Activated CD8-positive, alpha-beta memory T cell treated with anti-CD3 and anti-CD28 coated beads, Interleukin-2, amount 10 ng/mL, durations not matched to agents 7 days and 5 days (primary cell): ENCODE results near the gene TMEM91. TPM values are rescaled to one million over a fixed set of nuclear protein-coding genes. Genes with fewer than 3 reads are reported as not detected.
A peak's percentile ranks its signal among the peaks of the same experiment; 100 is the strongest.
"Not testable (repeated sequence)": the region's sequence is repeated elsewhere in the genome, so short reads cannot be mapped to it uniquely, and the experiment has no call there.

Experiments used
- ATAC-seq: fragments of 150-1000 bp; cut with Tn5 transposase; one replicate; pipeline ENCODE4 v1.10.0; 2021; ENCODE audit warnings: moderate library complexity
- CTCF ChIA-PET: fragments of 350-600 bp; sonication (Branson Sonifier 250); formaldehyde crosslinking; loops from one replicate; lab custom pipeline; 2021; ENCODE audit warnings: antibody characterized with exemption; lab: Charles Lee
- DNase-seq: peaks from one replicate; pipeline ENCODE4 v3.0.0-alpha.2; 2020
- H3K27ac Mint-ChIP-seq: one replicate; pipeline ENCODE4 v1.8.0; 2021; ENCODE audit warnings: mild to moderate bottlenecking, mixed read lengths
- H3K27me3 Mint-ChIP-seq: one replicate; pipeline ENCODE4 v1.8.0; 2021; ENCODE audit warnings: mixed read lengths
- H3K36me3 Mint-ChIP-seq: one replicate; pipeline ENCODE4 v1.8.0; 2021; ENCODE audit warnings: mild to moderate bottlenecking, mixed read lengths
- H3K4me1 Mint-ChIP-seq: one replicate; pipeline ENCODE4 v1.8.0; 2021; ENCODE audit warnings: mixed read lengths
- H3K4me3 Mint-ChIP-seq: one replicate; pipeline ENCODE4 v1.8.0; 2021; ENCODE audit warnings: mild to moderate bottlenecking, moderate library complexity, mixed read lengths
- H3K9me3 Mint-ChIP-seq: one replicate; pipeline ENCODE4 v1.8.0; 2022; ENCODE audit warnings: low read depth, mixed read lengths
- total RNA-seq, 2 experiments: library from RNA; stranded (reverse); gene quantifications; one replicate each; pipeline ENCODE4 v1.2.3, GENCODE V29; 2021

The TMEM91 gene
- total RNA-seq, 2 experiments from 2014 or later = 4.8 to 6.0 TPM

DNA sequence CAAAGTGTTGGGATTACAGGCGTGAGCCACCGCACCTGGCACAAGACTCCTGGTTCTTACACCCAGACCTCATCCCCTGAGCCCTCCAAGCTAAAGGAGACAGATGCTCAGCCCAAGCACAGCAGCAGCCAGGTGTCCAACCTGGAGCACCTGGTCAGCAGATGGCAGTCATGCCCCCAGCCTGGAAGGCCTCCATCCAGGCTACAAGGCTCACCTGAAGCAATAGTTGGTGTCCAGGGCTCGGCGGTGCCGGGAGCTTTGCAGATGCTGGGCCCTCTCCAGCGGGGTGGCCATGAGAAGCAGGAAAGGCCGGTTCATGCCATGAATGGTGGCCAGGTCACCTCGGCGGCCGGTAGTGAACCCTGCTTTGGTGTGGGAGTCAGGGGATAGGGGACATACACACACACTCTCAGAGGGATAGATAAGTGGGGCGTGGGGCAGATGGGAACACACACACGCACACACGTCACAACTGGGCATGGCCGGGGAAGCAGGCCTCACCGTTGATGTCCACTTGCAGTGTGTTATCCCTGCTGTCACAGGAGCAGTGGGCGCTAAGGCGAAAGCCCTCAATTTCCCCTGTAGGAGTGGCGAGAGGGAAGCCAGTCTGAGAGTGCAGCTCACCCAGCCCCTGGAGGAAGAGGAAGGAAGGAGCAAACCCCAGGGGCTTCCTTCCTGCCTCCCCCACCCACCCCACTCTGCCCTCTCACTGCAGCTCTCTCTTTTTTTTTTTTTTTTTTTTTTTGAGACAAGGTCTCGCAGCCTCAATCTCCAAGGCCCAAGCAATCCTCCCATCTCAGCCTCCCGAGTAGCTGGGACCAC is 34.5 kb upstream of the TMEM91 start:
- ATAC-seq (peak; percentile 49), DNase-seq (no peak)
- Mint-ChIP-seq H3K27me3 (no peaks in the 10 kb centered on the region), H3K9me3 (no peaks in the 10 kb centered on the region), H3K27ac (peak overlapping the region; percentile 63), H3K36me3 (peaks cover 63% of the 10 kb centered on the region), H3K4me1 (peaks cover 48% of the 10 kb centered on the region), H3K4me3 (peak overlapping the region; percentile 30)
- CTCF ChIA-PET = interaction anchor here (1.0 to 3.0 kb wide), 3 partner anchors 11 to 137 kb away, joined by 3 to 10 read pairs (median 3); partner anchors contain the start of gene TGFB1

DNA sequence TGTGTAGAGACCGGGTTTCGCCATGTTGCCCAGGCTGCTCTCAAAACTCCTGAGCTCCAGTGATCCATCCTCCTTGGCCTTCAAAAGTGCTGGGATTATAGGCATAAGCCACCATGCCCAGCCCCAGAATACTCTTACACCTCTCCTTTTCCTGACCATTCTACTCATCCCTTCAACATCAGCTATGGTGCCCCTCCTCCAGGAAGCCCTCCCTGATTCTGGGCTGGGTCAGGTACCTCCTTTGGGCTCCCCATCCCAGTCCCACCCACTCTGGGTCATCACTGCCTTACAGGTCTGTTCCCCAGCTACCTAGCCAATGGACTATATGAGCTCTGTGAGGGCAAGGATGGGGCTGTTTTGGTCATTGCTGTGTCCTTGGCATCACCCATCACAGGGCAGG is 32.2 kb upstream of the TMEM91 start:
- H3K27me3 Mint-ChIP-seq = no peaks in the 10 kb centered on the region
- peaks cover 68% of the 10 kb centered on the region for H3K36me3 Mint-ChIP-seq
- H3K4me3 Mint-ChIP-seq = no peak overlapping the region
- ATAC-seq (no peak), DNase-seq (no peak)
- H3K27ac Mint-ChIP-seq = no peak overlapping the region
- H3K4me1 Mint-ChIP-seq = peaks cover 55% of the 10 kb centered on the region
- CTCF ChIA-PET = interaction anchor here (1.1 kb wide), 1 partner anchor 9 kb away, joined by 5 read pairs; no protein-coding TSS in a partner anchor
- no peaks in the 10 kb centered on the region for H3K9me3 Mint-ChIP-seq

DNA sequence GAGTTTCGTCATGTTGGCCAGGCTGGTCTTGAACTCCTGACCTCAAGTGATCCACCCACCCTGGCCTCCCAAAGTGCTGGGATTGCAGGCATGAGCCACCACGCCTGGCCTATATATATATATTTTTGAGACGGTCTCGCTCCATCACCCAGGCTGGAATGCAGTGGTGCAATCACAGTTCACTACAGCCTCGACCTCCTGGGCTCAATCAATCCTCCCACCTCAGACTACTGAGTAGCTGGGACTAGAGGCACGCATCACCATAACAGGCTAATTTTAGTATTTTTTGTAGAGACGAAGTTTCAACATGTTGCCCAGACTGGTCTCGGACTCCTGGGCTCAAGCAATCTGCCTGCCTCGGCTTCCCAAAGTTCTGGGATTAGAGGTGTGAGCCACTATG is 29.4 kb upstream of the TMEM91 start:
- not testable (repeated sequence) for H3K9me3 Mint-ChIP-seq, H3K27ac Mint-ChIP-seq, ATAC-seq, DNase-seq, H3K27me3 Mint-ChIP-seq, H3K4me3 Mint-ChIP-seq
- H3K36me3 Mint-ChIP-seq = peaks cover 63% of the 10 kb centered on the region
- peaks cover 56% of the 10 kb centered on the region for H3K4me1 Mint-ChIP-seq
- CTCF ChIA-PET = interaction anchor here (0.5 to 1.5 kb wide), 3 partner anchors 10 to 911 kb away, joined by 3 read pairs; partner anchors contain the start of gene CCDC97

DNA sequence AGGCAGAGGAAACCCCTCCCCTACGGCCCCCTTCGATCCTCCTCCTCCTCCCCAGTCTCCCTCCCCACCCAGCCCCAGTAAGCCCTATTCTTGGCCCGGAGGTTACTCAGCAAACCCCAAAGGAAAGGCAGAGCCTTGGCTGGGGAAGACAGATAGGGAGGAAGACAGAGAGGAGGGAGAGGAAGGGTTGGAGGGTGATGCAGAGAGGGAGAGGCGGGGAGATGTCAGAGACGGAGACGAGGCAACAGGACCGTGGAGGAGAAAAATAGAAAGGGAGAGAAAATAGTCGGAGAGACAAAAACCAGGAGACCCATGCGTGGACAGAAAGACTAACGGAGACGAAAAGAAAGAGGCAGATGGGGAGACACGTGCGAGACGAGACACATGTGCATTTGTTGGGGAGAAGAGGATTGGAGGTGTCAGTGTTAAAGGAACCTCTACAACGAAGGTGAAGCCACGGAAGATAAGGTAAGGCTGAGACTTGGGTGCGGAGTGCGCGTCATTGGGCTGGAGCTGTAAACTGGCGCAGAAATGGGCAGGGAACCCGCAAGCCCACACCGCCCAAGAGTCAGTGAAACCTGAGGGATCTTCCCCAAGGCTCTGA is 25.5 kb upstream of the TMEM91 start:
- no peaks in the 10 kb centered on the region for H3K27me3 Mint-ChIP-seq
- DNase-seq (no peak), ATAC-seq (no peak)
- H3K4me3 Mint-ChIP-seq = peak overlapping the region; percentile 99
- no peaks in the 10 kb centered on the region for H3K9me3 Mint-ChIP-seq
- CTCF ChIA-PET = interaction anchor here (0.7 to 3.2 kb wide), 12 partner anchors 9 to 228 kb away, joined by 3 to 51 read pairs (median 6); partner anchors contain the start of gene B9D2
- peaks cover 47% of the 10 kb centered on the region for H3K4me1 Mint-ChIP-seq
- peak overlapping the region; percentile 93 for H3K27ac Mint-ChIP-seq
- H3K36me3 Mint-ChIP-seq = peaks cover 40% of the 10 kb centered on the region

DNA sequence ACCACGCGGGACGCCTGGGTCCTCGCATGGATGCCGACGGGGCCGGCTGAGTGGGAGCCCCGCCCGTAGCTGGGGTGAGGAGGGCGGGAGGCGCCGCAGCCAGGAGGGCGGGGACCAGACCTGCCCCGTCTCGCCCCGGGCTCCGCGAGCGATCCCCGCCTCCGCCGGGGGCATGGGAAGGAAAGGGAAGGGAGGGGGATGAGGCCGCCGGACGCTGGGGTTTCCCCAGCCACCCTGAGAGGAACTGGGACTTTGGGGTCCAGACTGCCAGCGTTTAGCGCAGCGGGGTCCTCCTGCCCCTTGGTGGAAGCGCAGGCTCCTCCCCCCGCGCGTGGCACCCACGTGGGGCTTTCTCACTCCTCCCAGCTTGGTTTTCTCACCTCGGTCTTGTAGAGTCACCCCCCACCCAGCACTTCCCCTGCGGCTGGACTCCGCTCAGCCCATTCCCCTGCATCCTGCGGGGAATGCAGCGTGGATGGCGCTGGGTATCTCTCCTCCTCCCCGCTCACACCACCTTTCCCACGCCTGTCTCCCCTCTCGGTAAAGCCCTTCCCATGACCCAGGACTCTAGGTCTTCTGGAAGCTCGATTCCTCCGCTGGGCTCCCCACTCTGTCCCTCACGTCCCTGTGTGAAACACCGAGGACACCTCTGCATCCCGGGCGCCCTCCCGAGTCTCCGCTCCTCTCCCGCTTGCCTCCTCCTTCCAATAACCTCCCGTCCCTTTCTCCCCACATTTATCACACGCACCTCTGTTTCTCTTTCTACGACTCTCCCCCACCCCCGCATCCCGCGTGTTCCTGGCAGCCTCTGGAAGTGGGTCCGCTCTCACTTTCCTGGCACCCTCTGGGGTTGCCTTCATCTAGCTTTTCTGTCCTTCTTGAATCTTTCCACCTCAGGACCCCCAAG is 24.7 kb upstream of the TMEM91 start:
- CTCF ChIA-PET = interaction anchor here (0.6 to 3.2 kb wide), 19 partner anchors 7 to 534 kb away, joined by 3 to 51 read pairs (median 5); partner anchors contain the start of genes B3GNT8 and B9D2
- Mint-ChIP-seq H3K27ac (peak overlapping the region; percentile 93), H3K4me1 (peaks cover 48% of the 10 kb centered on the region), H3K4me3 (peak overlapping the region; percentile 99), H3K36me3 (peaks cover 34% of the 10 kb centered on the region), H3K27me3 (no peaks in the 10 kb centered on the region), H3K9me3 (no peaks in the 10 kb centered on the region)
- peak; percentile 65 for ATAC-seq
- DNase-seq = peak; percentile 91

DNA sequence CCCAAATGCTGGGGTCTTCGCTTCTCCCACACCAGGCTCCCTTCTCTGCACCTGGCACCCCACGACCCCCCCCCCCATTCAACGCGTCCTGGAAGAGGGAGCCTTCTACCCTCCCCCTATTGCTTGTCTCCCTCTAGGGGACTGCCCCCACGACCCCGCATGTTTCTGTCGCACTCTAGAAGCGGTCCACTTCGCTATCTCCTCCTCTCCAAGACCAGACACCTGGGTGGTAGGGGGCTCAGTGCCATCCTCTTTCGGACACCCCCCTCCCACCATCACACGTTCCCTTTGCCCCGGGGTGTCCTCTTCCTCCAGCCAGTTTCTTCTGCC is 24.1 kb upstream of the TMEM91 start:
- peak overlapping the region; percentile 99 for H3K4me3 Mint-ChIP-seq
- CTCF ChIA-PET = interaction anchor here (0.7 to 3.2 kb wide), 17 partner anchors 8 to 148 kb away, joined by 3 to 51 read pairs (median 5); partner anchors contain the start of genes B3GNT8 and B9D2
- ATAC-seq = no peak
- peaks cover 53% of the 10 kb centered on the region for H3K4me1 Mint-ChIP-seq
- no peaks in the 10 kb centered on the region for H3K27me3 Mint-ChIP-seq
- DNase-seq = no peak
- H3K36me3 Mint-ChIP-seq = peaks cover 33% of the 10 kb centered on the region
- H3K9me3 Mint-ChIP-seq = no peaks in the 10 kb centered on the region
- H3K27ac Mint-ChIP-seq = peak overlapping the region; percentile 93

DNA sequence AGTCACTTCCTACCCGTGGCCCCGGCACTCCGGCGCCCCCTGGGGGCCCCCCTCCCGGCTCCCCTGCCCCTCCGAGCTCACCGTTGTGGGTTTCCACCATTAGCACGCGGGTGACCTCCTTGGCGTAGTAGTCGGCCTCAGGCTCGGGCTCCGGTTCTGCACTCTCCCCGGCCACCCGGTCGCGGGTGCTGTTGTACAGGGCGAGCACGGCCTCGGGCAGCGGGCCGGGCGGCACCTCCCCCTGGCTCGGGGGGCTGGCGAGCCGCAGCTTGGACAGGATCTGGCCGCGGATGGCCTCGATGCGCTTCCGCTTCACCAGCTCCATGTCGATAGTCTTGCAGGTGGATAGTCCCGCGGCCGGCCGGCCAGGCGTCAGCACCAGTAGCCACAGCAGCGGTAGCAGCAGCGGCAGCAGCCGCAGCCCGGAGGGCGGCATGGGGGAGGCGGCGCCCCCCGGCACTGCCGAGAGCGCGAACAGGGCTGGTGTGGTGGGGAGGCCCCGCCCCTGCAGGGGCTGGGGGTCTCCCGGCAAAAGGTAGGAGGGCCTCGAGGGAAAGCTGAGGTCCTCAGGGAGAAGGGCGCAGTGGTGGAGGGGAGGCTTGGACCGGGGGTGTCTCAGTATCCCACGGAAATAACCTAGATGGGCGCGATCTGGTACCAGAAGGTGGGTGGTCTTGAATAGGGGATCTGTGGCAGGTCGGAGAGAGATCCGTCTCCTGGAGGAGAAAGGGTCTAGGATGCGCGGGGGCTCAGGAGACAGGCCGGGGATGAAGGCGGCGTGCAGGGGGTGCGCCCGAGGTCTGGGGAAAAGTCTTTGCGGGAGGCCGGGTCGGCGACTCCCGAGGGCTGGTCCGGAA is 23.5 kb upstream of the TMEM91 start:
- DNase-seq (peak; percentile 86), ATAC-seq (peak; percentile 18)
- Mint-ChIP-seq H3K27ac (peak overlapping the region; percentile 93), H3K4me1 (peaks cover 56% of the 10 kb centered on the region), H3K4me3 (peak overlapping the region; percentile 99), H3K9me3 (no peaks in the 10 kb centered on the region), H3K27me3 (no peaks in the 10 kb centered on the region), H3K36me3 (peaks cover 30% of the 10 kb centered on the region)
- CTCF ChIA-PET = interaction anchor here (0.7 to 3.2 kb wide), 18 partner anchors 9 to 149 kb away, joined by 3 to 51 read pairs (median 5); partner anchors contain the start of genes B3GNT8 and B9D2

DNA sequence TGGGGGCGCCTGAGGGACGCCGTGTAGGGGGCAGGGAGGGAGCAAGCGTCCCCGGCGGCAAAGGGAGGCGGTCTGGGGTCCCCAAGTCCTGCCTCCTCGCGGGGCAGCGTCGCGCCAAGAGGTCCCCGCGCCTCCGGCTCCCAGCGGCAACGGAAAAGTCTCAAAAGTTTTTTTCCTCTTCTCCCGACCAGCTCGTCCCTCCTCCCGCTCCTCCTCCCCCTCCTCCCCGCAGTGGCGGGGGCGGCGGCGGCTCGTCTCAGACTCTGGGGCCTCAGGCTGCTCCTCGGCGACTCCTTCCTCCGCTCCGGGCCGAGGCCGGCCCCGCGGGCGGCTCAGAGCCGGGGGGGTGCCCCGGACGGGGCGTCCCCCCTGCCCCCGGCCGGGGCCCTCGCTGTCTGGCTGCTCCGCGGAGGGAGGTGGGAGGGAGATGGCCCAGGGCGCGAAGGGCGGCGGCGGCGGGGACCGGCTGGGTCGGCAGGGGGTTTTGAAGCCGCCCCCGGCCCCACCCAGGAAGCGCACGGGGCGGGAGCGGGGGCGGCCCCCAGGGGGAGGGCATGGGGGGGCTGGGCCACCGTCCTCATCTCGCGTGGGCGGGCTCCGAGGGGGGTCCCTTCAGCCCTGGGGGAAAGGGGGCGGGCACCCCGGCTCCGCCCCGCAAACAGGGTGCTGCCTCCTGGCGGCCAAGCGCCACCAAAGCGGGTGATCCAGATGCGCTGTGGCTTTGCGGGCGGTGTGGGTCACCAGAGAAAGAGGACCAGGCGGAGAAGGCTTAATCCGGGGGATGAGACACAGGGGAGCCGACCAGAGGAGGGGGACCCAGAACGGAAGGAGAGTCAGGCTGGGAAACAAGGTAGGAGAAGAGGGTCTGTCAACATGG is 22.6 kb upstream of the TMEM91 start, which contains the start of gene TGFB1:
TSS of gene TGFB1 (minus strand) at position 457 of the 877 bp plus-strand sequence. CDS start 878 bp downstream, outside the sequence.
- peaks cover 24% of the 10 kb centered on the region for H3K36me3 Mint-ChIP-seq
- peak; percentile 58 for ATAC-seq

DNA sequence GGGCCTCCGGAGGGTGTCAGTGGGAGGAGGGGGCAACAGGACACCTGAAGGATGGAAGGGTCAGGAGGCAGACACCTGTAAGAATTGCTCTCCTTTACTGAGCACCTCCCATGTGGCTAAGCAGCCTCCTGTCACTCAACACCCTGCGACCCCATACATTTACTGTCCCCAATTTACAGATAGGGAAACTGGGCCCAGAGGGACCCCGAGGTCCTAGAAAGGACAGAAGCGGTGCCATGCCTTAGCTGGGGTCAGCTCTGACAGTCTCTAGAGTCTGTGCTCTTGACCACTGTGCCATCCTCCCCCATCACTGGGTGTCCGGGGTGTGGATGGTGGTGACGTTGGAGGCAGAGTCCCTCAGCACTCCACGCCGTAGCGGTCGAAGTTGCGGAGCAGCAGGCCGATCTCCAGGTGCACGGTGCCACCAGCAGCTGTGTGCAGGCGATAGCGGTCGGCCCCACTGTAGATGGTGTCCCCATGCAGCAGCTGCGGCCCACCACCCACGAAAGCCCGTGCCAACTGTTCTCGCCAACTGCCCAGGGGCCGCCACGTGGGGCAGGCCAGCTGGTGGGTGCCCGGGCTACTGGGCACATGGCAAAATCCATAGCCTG is 21.9 kb upstream of the TMEM91 start:
- peak overlapping the region; percentile 59 for H3K4me3 Mint-ChIP-seq
- H3K36me3 Mint-ChIP-seq = peaks cover 17% of the 10 kb centered on the region
- H3K4me1 Mint-ChIP-seq = peaks cover 51% of the 10 kb centered on the region
- ATAC-seq (no peak), DNase-seq (peak; percentile 43)
- H3K27ac Mint-ChIP-seq = peak overlapping the region; percentile 88
- H3K9me3 Mint-ChIP-seq = no peaks in the 10 kb centered on the region
- CTCF ChIA-PET = interaction anchor here (0.9 to 4.3 kb wide), 9 partner anchors 9 to 151 kb away, joined by 3 to 17 read pairs (median 6); partner anchors contain the start of genes B9D2 and HNRNPUL1
- no peaks in the 10 kb centered on the region for H3K27me3 Mint-ChIP-seq

More for the DNA sequence above, 22.6 kb upstream of the TMEM91 start, which contains the start of gene TGFB1:
- H3K27me3 Mint-ChIP-seq = no peaks in the 10 kb centered on the region
- H3K27ac Mint-ChIP-seq = peak within 1 kb of the TSS; percentile 93
- peak within 1 kb of the TSS; percentile 99 for H3K4me3 Mint-ChIP-seq
- CTCF ChIA-PET = interaction anchor here (1.0 to 3.2 kb wide), 12 partner anchors 9 to 103 kb away, joined by 3 to 51 read pairs (median 9); partner anchors contain the start of genes B9D2 and HNRNPUL1
- peak; percentile 95 for DNase-seq
- H3K4me1 Mint-ChIP-seq = peaks cover 59% of the 10 kb centered on the region
- no peaks in the 10 kb centered on the region for H3K9me3 Mint-ChIP-seq

DNA sequence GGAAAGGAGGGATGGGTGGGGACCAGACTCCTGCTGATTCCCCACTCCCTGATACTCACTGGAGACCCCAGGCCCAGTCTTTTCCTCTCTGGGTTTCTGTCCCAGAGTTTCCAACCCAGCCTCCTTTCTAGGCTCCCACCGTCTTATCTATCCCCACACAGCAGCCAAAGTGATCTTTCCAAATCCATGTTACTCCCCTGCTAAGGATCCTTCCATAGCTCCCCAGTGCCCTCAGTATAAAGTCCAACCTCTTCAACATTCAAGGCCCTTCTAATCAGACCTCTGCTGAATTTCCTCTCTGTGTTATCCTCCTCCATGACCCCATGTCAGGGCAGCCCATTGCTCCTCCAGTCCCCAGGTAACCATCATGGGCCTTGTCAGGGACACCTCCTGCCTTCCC is 21.3 kb upstream of the TMEM91 start:
- CTCF ChIA-PET = interaction anchor here (0.9 to 4.3 kb wide), 11 partner anchors 9 to 151 kb away, joined by 3 to 17 read pairs (median 6); partner anchors contain the start of genes B9D2 and HNRNPUL1
- Mint-ChIP-seq H3K27ac (peak overlapping the region; percentile 76), H3K36me3 (peaks cover 12% of the 10 kb centered on the region), H3K4me1 (peaks cover 45% of the 10 kb centered on the region), H3K4me3 (peak overlapping the region; percentile 9), H3K27me3 (no peaks in the 10 kb centered on the region), H3K9me3 (no peaks in the 10 kb centered on the region)
- no peak for ATAC-seq
- no peak for DNase-seq
